Keratinocyte (primary cell): Measurements from ENCODE around the gene PIGC.

Experiments used
- EZH2 ChIP-seq: IDR thresholded peaks from one replicate; pipeline ENCODE4 v1.6.1; 2012; ENCODE audit warnings: inconsistent platforms, mild to moderate bottlenecking, low read length, moderate library complexity
- TF ChIP-seq, protein P1 (sequence below), 3 experiments: IDR thresholded peaks in 1 of 3; conservative IDR thresholded peaks in 1 of 3; optimal IDR thresholded peaks in 1 of 3; 2 replicates in 2 of 3; 3 replicates in 1 of 3; pipeline versions ENCODE3 to v1.5.1; 2011; ENCODE audit warnings: low read length in 3 of 3, mild to moderate bottlenecking in 3 of 3, moderate library complexity in 2 of 3, control low read depth in 1 of 3, inconsistent platforms in 1 of 3; ENCODE audit not compliant: insufficient read depth in 2 of 3; ENCODE audit errors: extremely low read depth in 1 of 3

DNA sequence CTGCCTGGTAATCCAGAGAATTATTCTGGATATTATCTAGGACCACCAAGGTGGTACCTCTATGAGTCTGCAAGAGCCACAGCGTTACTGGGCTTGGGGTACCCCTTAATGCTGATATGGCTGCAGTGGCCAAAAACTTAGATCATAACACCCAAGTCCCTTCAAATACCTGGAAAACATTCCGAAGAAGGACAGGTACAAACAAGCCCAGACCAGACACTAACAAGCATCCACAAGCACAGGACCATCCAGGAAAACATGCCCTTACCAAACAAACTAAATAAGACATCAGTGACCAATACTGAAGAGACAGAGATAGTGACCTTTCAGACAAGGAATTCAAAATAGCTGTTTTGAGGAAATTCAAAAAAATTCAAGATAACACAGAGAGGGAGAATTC is 20.5 kb downstream of the PIGC start:
- TF ChIP-seq, protein P1, sequence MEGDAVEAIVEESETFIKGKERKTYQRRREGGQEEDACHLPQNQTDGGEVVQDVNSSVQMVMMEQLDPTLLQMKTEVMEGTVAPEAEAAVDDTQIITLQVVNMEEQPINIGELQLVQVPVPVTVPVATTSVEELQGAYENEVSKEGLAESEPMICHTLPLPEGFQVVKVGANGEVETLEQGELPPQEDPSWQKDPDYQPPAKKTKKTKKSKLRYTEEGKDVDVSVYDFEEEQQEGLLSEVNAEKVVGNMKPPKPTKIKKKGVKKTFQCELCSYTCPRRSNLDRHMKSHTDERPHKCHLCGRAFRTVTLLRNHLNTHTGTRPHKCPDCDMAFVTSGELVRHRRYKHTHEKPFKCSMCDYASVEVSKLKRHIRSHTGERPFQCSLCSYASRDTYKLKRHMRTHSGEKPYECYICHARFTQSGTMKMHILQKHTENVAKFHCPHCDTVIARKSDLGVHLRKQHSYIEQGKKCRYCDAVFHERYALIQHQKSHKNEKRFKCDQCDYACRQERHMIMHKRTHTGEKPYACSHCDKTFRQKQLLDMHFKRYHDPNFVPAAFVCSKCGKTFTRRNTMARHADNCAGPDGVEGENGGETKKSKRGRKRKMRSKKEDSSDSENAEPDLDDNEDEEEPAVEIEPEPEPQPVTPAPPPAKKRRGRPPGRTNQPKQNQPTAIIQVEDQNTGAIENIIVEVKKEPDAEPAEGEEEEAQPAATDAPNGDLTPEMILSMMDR (optimal IDR thresholded peaks at IDR 0.05 in 1 of 3, IDR thresholded peaks at IDR 0.05 in 1 of 3, conservative IDR thresholded peaks at IDR 0.05 in 1 of 3; ENCODE audit: extremely low read depth in 1 of 3, insufficient read depth in 2 of 3, low read length in 3 of 3) = no peak
- TF ChIP-seq EZH2 = no peak
